H1 (cell line): ENCODE data around the gene NOX5. TPM values are rescaled to one million over a fixed set of nuclear protein-coding genes. Genes with fewer than 3 reads are reported as not detected.

Experiments
- ATF2 ChIP-seq: IDR thresholded peaks from 2 replicates; pipeline ENCODE4 v1.6.1; 2012; ENCODE audit warnings: low read length, inconsistent platforms
- CBX8 ChIP-seq: fragments of 300-800, 300-1000 bp; sonication (generic); IDR thresholded peaks from 2 replicates; pipeline ENCODE4 v1.7.1; 2016; ENCODE audit warnings: low read depth, low read length, borderline replicate concordance
- CEBPB ChIP-seq: IDR thresholded peaks from 2 replicates; pipeline ENCODE4 v1.6.1; 2012; ENCODE audit warnings: low read depth, low read length
- CTBP2 ChIP-seq: IDR thresholded peaks from 2 replicates; pipeline ENCODE4 v1.7.0; 2011; ENCODE audit warnings: borderline replicate concordance, mild to moderate bottlenecking, moderate library complexity, mixed read lengths, low read length; ENCODE audit not compliant: insufficient read depth, insufficient read length
- EZH2 ChIP-seq: fragments of 200-600 bp; sonication (generic); IDR thresholded peaks from 2 replicates; pipeline ENCODE4 v1.7.1; 2012; ENCODE audit warnings: low read depth, mild to moderate bottlenecking, moderate library complexity, low read length, inconsistent platforms; ENCODE audit not compliant: severe bottlenecking
- GTF2F1 ChIP-seq: IDR thresholded peaks from 2 replicates; pipeline ENCODE4 v1.6.1; 2012; ENCODE audit warnings: low read depth, low read length, improper control_type of control experiment, borderline replicate concordance
- HDAC2 ChIP-seq, 2 experiments: fragments of 300-600 bp in 1 of 2; sonication (generic) in 1 of 2; IDR thresholded peaks; 2 replicates each; pipeline ENCODE4 v1.6.1; 2011 to 2012; ENCODE audit warnings: low read depth in 2 of 2, low read length in 2 of 2, mild to moderate bottlenecking in 2 of 2, moderate library complexity in 2 of 2, borderline replicate concordance in 1 of 2, inconsistent platforms in 1 of 2
- JUN ChIP-seq: IDR thresholded peaks from 2 replicates; pipeline ENCODE4 v1.6.1; 2011; ENCODE audit warnings: low read depth, mild to moderate bottlenecking, improper control_type of control experiment, low read length
- KDM1A ChIP-seq: fragments of 200-600, 300-600 bp; sonication (generic); IDR thresholded peaks from 2 replicates; pipeline ENCODE4 v1.7.1; 2016; ENCODE audit warnings: mild to moderate bottlenecking, low read length, borderline replicate concordance
- MAX ChIP-seq: IDR thresholded peaks from 2 replicates; pipeline ENCODE4 v1.6.1; 2012; ENCODE audit warnings: inconsistent platforms
- PHF8 ChIP-seq: fragments of 200-600 bp; sonication (generic); conservative IDR thresholded peaks from 2 replicates; pipeline ENCODE4 v1.7.1; 2012; ENCODE audit warnings: low read depth, mild to moderate bottlenecking, inconsistent platforms, low read length, moderate library complexity
- POLR2A ChIP-seq, 2 experiments: IDR thresholded peaks; 1 replicate in 1 of 2; 2 replicates in 1 of 2; pipeline ENCODE4 v1.6.1; 2011; ENCODE audit warnings: low read depth in 2 of 2, low read length in 2 of 2, mild to moderate bottlenecking in 2 of 2; ENCODE audit errors: control extremely low read depth in 1 of 2
- RBBP5 ChIP-seq: IDR thresholded peaks from 2 replicates; pipeline ENCODE4 v1.7.1; 2012; ENCODE audit warnings: low read depth, mild to moderate bottlenecking, inconsistent platforms, low read length, moderate library complexity, borderline replicate concordance
- RFX5 ChIP-seq: IDR thresholded peaks from 2 replicates; pipeline ENCODE4 v1.6.1; 2011; ENCODE audit warnings: low read depth, low read length, improper control_type of control experiment, borderline replicate concordance
- SRF ChIP-seq: IDR thresholded peaks from 2 replicates; pipeline ENCODE4 v1.6.1; 2011; ENCODE audit warnings: mild to moderate bottlenecking, low read depth, low read length, moderate library complexity
- SUZ12 ChIP-seq: fragments of 200-600 bp; sonication (generic); IDR thresholded peaks from 2 replicates; pipeline ENCODE4 v1.6.1; 2012; ENCODE audit warnings: mild to moderate bottlenecking, inconsistent platforms, low read length, moderate library complexity, mixed read lengths
- TAF7 ChIP-seq: optimal IDR thresholded peaks from 2 replicates; pipeline ENCODE3; 2011; ENCODE audit warnings: low read depth, mild to moderate bottlenecking, inconsistent platforms, low read length, moderate library complexity, borderline replicate concordance
- TEAD4 ChIP-seq: IDR thresholded peaks from 2 replicates; pipeline ENCODE4 v1.6.1; 2012; ENCODE audit warnings: low read depth, low read length, inconsistent platforms, mixed read lengths
- ZNF274 ChIP-seq: IDR thresholded peaks from 2 replicates; pipeline ENCODE4 v1.7.0; 2012; ENCODE audit warnings: low read length, borderline replicate concordance; ENCODE audit errors: extremely low read depth
- polyA plus RNA-seq, 7 experiments: library from polyadenylated mRNA; depleted of rRNA in 3 of 7; stranded (reverse) in 5 of 7; unstranded in 2 of 7; fragments of >200 nt in 5 of 7; fragments of 200-250 nt in 2 of 7; gene quantifications; 1 replicate in 5 of 7; 2 replicates in 1 of 7; 4 replicates in 1 of 7; pipeline versions ENCODE4 v1.2.1 to v1.2.3, GENCODE V29; 2011 to 2013; ENCODE audit warnings: missing spikeins in 2 of 7, mixed read lengths in 2 of 7
- total RNA-seq: library from RNA; stranded (reverse); fragmentation: NEBNext Ultra II Directional; extraction: Animal tissue kit (Norgen Biotek cat#: 25700); gene quantifications from 2 replicates; pipeline ENCODE4 v1.2.1, GENCODE V29; 2021

NOX5 gene
- total and polyA plus RNA-seq, 2 of the 8 experiments (the other 6 are each of a cell fraction or from before 2014, with no cell fraction given), result under 0.01 TPM; not detected in 1

GRCh38 chr15:69031013-69032001 is 16.8 kb downstream of the NOX5 start (continued):
- TF ChIP-seq KDM1A (no peak), TAF7 (no peak), TEAD4 (0 out of 2 replicates have a peak, but pooled peaks have one; percentile 34), JUN (no peak), RBBP5 (0 out of 2 replicates have a peak, but pooled peaks have one; percentile 67), ATF2 (no peak), SUZ12 (no peak), GTF2F1 (no peak), PHF8 (no peak), POLR2A (IDR thresholded peaks at IDR 0.05; ENCODE audit: control extremely low read depth in 1 of 2, low read depth in 2 of 2, low read length in 2 of 2) (no peak), SRF (no peak), EZH2 (no peak), MAX (peak; percentile 84), CEBPB (no peak), CTBP2 (no peak), ZNF274 (no peak), HDAC2 (IDR thresholded peaks at IDR 0.05; ENCODE audit: borderline replicate concordance in 1 of 2, low read depth in 2 of 2, low read length in 2 of 2) (peak; percentile 66 to 95; a peak in 1 of 4 replicates), CBX8 (no peak), RFX5 (no peak)
